ENCODE data around the gene FAM83B. TPM values are rescaled to one million over a fixed set of nuclear protein-coding genes. Genes with fewer than 3 reads are reported as not detected.
A peak's percentile ranks its signal among the peaks of the same experiment; 100 is the strongest.
"Not testable (repeated sequence)": the region's sequence is repeated elsewhere in the genome, so short reads cannot be mapped to it uniquely, and the experiment has no call there.

The FAM83B gene, protein sequence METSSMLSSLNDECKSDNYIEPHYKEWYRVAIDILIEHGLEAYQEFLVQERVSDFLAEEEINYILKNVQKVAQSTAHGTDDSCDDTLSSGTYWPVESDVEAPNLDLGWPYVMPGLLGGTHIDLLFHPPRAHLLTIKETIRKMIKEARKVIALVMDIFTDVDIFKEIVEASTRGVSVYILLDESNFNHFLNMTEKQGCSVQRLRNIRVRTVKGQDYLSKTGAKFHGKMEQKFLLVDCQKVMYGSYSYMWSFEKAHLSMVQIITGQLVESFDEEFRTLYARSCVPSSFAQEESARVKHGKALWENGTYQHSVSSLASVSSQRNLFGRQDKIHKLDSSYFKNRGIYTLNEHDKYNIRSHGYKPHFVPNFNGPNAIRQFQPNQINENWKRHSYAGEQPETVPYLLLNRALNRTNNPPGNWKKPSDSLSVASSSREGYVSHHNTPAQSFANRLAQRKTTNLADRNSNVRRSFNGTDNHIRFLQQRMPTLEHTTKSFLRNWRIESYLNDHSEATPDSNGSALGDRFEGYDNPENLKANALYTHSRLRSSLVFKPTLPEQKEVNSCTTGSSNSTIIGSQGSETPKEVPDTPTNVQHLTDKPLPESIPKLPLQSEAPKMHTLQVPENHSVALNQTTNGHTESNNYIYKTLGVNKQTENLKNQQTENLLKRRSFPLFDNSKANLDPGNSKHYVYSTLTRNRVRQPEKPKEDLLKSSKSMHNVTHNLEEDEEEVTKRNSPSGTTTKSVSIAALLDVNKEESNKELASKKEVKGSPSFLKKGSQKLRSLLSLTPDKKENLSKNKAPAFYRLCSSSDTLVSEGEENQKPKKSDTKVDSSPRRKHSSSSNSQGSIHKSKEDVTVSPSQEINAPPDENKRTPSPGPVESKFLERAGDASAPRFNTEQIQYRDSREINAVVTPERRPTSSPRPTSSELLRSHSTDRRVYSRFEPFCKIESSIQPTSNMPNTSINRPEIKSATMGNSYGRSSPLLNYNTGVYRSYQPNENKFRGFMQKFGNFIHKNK
- total RNA-seq (ENCODE audit: insufficient read depth, low replicate concordance), result 3.6 TPM

DNA sequence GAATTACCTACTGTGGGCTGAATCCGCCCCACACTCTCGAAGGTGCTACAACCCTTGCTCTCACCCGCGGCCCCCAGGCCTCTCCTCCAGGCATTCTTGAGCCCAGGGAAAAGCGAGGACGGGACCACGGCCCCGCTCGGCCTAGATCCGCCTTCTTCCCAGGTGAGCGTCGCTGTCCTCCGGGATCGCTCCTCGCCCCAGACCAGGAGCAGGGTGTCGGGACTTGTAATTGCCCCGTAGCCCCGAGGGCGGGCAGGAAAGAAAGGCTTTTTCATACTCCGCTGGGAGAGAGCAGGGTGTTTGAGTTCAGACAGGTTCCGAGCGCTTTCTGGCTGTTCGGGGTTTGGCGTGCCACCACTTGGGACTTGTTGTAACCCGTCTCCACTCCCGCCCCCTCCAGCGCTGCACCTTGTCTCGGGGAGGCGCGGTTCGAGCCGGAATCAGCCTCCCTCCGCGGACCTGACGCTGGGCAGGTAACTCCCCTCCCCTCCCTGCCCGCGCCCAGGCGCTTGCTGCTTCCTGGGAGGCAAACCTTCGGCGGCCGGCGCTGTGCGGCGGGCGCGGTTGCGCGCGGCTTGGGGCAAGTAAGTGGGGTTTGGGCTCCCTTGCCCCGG lies at the start of gene FAM83B:
Gene FAM83B (plus strand): TSS at position 529 of the 614 bp plus-strand sequence. CDS start 23,476 bp downstream, outside the sequence.
- peak; percentile 75 for DNase-seq (ENCODE audit: low spot score)

DNA sequence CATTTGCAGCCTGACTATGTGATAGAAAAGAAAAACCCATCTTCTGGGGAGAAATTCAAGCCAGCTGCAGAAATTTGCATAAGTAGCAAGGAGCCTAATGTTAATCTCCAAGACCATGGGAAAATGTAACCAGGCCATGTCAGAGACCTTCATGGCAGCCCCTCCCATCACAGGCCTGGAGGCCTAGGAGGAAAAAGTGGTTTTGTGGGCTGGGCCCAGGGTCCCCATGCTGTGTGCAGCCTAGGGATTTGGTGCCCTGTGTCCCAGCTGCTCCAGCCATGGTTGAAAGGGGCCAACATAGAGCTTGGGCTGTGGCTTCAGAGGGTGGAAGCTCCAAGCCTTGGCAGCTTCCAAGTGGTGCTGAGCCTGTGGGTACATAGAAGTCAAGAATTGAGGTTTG lies 49.7 kb upstream of the FAM83B start:
- DNase-seq (ENCODE audit: low spot score), result not testable (repeated sequence)

DNA sequence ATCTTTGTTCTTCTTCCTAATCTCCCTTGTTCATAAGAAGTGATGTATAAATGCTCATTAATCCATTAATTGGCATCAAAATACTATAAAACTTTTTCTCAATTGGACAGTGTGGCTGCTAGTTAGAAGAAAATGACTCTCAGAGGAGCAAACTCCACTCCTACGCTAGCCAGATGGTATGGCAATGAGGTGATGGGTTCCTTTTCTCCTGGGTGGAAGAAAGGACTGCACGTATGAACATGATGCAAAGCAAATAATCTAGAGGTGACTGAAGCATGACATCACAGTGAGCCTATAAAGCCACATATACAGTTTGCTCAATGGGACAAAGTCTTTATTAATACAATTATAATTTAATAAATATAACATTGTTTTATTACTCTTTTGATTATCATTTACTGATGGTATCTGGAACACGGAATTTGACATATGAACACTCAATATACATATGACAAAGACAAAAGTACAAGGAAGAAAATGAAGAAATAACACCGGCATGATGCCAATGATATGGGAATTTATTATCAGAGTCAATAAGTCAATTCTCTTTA lies 46.4 kb upstream of the FAM83B start:
- DNase-seq (ENCODE audit: low spot score), result no peak

DNA sequence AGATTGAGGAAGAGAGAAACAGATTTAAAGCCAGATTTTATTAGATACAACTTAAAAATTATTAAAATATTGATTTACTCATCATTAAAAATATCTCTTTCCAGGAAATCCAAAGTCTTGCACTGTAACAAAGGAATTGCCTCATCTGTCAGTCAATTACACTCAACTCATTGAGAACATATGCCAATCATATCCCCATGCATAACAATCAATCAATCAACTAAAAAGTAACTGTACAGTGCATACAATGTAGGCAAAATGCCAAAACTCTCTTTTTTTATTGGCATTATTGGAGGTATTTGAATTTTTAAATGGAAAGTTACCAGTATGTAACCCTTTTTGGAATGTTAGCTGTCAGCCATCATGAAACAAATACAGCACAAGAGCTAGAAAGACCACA lies 45.3 kb upstream of the FAM83B start:
- no peak for DNase-seq (ENCODE audit: low spot score)

DNA sequence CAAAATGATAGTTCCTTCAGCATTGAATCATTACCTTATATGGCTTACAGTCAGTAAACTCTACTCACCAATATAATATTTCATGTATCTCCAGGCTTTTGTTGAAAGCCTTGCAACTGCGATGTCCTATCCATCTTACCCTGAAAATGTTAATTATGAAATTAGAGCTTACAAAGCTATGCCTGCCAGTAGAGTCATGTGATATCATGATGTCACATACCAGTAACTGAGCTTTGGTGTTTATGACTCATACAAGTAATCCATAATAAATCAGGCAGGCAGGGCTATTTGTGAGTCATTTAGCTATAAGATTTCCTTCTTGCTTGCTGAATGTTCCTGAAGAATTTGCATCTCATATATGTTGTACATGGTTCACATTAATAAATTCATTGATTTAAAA lies 44.9 kb upstream of the FAM83B start:
- peak; percentile 91 for DNase-seq (ENCODE audit: low spot score)

DNA sequence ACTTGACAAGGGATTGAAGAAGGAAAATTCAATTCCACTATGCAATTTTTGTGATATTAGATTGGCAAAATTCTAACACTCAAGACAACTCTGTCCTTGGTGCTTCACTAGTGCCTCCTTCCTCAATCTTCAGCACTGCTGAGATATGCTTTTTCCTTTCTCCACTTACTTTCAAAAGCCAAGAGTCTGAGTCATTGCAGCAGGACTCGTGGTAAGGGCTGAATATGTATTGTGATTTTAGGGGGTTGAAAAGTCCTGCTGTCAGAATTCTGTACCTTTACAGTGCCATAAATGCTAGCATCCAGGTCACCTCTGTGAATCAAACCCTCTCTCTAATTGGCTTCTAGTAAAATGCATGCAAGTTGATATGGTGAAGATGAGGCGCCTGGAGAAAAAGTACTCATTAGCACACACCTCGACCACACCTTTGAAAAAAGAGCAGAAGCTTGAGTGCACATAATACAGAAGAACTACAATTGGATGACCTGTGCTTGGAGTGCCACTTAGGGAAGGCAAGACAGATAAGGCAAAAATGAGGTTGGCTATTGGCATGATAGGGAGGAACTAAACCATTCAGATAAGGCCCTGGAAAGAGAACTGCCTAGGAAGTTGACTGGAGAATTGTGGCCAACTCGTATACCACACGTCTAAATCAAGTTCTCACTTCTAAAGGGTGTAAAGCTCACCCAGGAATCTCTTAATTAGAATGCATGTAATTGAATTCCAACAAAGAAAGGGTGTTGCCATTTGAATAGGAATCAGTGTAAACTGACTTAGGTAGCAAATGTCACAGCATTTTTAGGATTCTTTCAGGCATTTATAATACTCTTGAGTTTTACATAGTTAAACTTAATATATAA lies 43.6 kb upstream of the FAM83B start:
- DNase-seq (ENCODE audit: low spot score), result peak; percentile 80

DNA sequence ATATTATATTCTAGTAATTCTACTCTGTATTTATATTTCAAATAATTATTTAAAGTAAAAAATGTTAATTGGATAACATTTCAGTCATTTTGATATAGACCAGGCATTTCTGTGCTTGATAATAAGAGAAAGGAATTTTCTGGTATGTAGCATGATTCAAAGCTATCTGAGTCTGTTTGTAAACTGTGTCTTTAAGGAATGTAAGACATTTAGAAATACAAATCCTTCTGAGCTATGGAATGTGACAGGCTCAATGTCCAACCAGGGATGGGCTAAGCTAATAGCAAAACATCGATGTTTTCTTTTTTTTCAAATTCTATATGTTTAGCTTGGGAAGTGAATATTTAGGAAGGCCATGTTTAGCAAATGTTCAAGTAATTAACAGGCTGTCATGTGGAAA lies 41.5 kb upstream of the FAM83B start:
- DNase-seq (ENCODE audit: low spot score), result peak; percentile 80

DNA sequence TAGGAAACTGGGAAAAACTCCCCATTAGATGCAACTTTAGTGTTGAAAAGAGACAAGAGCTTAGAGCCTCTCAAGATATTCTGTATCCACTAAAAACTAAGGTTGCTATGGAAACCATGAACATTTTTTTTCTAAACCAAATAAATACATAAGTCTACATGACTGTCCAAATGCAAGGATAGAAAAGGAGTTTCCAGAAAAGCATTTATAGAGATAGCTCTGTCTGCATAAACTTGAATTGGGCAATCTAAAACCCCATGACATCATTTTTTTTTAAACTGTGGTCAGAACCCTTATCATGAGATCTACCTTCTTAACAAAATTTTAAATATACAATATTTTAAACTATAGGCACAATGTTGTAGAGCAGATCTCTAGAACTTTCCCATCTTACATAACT lies 36.4 kb upstream of the FAM83B start:
- DNase-seq (ENCODE audit: low spot score), result peak; percentile 50

DNA sequence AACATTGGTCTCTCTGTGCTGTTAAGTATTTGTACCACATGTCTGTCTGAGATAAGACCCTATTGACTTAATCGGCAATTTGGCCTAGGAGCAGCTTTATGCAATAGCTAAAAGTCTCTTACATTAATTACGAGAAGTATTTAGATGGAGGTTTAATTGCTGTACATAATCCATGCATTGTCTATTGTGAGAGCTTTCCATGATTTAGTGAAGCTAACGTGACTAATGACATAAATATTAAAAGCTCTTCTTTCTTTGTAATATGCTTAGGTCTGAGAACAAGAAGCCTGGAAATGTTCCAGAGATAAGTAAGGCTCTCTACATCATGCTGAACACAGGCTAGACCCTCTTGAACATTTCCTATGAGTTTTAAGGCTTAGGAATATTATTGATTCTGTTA lies 32.7 kb upstream of the FAM83B start:
- DNase-seq (ENCODE audit: low spot score), result peak; percentile 34

DNA sequence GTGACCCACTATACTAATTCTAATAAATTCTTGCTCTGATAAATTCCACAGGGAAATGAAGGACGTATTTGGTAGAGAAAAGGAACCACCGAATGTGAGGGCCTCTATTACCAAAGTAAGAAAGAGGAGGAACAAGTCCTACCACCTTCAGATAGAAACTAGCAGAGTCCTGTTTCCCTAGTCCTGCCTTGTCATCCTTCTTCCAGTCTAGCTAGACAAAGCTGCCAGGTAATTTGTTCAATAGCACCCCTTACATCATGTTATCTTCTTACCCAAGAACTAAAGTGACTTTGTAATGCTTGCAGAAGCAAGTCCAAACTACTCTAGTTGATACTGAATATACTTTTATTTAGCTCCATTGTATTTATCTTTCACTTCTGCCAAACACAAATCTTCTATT lies 29.3 kb upstream of the FAM83B start:
- DNase-seq (ENCODE audit: low spot score), result peak; percentile 22

DNA sequence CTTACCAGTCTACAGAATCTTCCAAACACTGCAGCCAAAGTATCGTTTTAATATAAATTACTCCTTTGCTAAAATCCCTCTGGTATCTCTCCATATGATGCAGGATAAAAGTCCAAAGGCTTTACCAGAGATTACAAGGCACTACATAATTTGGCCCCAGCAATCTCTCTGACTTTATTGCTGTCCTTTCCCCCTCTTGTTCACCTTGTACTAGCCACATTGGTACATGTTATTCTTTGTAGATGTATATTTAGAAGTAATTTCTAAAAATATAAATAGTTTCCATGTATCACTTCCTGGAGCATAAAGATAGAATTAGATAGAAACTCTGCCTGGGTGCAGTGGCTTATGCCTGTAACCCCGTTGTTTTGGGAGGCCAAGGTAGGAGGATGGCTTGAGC lies 28.7 kb upstream of the FAM83B start:
- DNase-seq (ENCODE audit: low spot score), result no peak

DNA sequence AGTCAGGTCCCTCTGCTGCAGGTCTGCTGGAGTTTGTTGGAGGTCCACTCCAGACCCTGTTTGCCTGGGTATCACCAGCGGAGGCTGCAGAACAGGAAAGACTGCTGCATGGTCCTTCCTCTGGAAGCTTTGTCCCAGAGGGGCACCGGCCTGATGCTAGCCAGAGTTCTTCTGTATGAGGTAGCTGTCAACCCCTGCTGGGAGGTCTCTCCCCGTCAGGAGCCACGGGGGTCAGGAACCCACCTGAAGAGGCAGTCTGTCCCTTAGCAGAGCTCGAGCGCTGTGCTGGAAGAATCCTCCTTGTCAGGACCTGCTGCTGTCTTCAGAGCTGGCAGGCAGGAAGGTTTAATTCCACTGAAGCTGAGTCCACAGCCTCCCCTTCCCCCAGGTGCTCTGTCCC lies 22.3 kb upstream of the FAM83B start:
- DNase-seq (ENCODE audit: low spot score), result not testable (repeated sequence)

DNA sequence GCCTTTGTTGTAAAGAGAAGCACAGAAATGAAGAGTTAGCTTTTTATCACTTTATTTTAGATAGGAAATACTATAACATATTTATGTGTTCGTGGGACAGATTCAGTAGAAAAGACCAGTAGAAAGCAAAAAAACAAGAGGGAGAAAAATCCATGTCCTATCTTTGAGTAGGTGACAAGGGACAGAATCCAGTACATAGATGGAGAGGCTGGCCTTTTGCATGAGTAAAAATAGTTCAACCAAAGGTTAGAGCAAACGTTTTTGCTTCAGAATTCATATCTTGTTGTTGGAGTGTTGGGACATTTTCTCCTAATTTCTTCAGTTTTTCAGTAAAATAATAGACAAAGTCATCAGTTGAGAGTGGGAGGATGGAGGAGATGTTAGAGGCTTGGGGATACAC lies 19.6 kb upstream of the FAM83B start:
- DNase-seq (ENCODE audit: low spot score), result no peak

DNA sequence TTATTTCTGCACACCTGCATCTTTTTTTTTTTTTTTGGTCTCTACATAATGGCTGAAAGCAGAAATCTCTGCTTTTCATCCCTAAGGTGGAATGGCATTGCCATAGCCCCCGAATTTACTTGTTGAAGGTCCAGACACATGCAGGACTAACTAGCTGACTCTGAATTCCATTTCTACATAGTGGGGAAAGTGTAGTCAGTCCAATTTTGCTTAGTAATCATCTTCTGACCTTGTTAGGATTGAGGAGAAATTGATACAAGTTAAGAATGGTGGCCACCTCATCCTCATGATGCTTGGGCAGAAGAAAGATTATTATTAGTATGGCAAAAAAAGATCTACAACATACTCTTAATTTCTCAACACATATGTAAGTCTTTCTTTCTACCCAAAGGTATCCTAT lies 16.4 kb upstream of the FAM83B start:
- DNase-seq (ENCODE audit: low spot score), result no peak

DNA sequence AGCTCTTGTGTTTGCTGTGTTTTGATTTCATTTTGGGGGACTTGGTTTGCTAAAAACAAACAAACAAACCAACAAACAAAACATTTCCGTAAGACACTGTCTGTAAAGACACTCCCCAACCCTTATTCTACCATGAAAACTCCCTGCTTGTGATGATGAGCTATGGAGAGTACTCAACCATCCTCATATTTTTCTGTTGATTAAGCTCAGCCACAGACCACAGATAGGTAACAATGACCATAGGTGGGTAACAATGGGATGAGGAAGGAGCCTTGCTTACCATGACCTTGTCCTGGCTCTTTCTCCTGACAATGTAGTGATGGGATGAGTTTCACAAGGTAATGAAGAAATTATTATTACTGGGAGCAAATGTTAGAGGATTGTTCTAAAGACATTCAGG lies 11.4 kb upstream of the FAM83B start:
- no peak for DNase-seq (ENCODE audit: low spot score)

DNA sequence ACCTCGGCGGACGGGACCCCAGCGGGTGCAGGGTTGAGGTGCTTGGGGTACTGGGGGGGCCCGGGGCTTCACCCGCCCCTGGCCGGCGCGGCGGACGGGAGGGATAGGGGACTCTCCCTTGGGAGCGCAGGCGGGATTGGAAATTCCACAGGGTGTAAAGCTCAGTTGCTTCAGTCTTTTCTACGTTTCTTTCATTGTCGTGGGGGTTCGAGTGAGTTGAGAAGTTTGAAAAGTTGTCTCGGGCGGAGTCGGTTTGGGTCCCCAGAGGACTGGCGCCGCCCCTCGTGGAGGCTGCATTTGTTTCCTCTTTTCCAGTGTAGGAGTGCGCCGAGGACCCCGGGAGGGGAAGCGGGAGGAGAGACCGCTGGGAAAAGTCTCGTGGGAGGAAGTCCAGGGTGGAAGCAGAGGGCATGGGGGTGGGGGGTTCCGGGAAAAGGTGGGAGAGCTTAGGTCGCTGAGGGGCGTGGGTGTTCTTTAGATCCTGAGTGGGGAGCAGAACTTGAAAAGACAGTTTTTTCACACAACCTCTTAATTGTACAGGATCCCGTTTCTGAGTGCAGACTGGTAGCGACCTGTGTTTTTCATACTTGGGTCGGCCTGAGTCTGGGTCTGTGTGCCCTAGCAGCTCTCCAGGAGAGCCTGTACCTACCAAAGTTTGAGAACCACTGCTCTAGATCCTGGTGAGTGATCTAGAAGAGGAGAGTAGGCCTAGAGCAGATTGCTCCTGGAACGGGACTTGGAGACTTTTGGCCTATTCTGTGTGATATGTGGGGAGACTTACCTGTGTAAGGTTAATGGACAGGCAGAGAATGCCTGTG lies 495 bp downstream of the FAM83B start:
- peak; percentile 29 for DNase-seq (ENCODE audit: low spot score)

DNA sequence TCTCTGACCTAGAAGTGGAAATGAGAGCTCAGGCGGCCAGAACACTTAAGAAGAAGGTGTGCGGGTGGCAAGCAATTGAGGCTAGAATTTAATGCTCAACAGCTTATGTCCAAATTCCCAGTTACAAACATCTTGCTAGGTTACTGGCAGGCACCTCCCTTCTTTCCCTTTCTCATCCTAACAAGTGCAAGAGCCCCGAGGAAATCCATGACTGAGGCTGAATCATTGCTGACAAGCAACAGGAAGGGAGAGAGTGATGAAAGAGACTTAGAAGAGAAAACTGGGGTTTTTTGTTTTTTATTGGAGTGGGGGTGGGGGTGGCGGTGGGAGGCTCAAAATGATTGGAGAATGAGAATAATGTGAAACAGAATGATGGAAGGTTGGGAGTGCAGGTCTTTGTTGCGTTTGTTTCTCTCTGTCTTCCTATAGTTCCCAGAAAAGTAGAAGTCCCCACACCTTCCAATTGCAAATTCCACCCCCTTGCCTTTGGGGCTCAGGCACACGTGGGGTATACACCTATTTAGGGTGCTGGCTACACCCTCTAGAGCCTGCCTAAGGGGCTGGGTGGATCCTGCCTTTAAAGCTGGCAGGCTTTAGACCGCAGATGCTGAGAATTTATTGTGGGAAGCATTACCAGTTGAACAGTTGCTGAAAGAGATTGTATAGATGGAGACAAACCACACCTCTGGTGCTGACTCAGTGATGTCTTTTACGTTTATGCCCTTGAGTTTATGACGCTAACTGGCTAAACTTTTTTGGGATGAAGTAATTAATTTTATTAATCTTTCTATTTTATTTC lies 1.4 kb downstream of the FAM83B start:
- peak; percentile 45 for DNase-seq (ENCODE audit: low spot score)

DNA sequence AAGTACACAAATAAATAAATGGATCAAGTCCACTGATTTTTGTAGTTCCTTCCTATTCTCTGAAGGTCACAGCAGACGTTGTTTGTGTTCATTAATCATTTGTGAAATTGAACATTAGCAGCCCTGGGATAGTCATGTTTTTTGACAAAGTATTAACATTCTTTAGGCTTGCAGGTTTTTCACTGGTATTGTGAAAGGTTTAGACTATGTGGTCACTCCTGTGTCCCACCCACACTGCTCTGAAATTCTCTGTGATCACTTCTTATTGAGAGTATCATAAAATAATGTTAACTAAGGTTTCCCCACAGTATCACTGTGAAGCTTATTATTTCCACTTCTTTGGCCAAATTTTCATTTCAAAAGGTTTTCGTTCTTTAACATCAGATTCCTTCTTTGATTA lies 3.5 kb downstream of the FAM83B start:
- no peak for DNase-seq (ENCODE audit: low spot score)

DNA sequence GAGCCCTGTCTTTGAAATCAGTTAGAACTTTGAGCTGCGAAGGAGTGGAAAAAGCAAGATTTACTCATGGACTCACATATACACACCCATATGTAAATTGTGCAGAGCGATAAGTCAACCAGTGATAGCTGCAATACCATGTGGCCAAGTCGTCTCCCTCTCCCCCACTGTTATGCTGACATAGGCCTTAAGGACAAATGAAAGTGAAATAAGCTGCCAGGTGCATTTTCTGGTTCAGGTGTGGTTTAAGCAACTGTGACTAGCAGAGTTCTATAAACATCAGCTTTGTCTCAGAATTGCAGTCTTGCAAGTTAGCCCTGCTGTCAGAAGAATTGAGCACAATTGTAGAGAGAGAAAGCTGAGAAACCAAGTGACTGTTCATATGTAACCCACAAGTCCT lies 9.6 kb downstream of the FAM83B start:
- DNase-seq (ENCODE audit: low spot score), result peak; percentile 41

Data from umbilical cord (tissue), 2 donors.